22Rv1 (cell line): ENCODE data around the gene LRRC8E.
"Not testable (repeated sequence)": the region's sequence is repeated elsewhere in the genome, so short reads cannot be mapped to it uniquely, and the experiment has no call there.

Experiments
- H3K27ac ChIP-seq: fragments of 450-650 bp; 2 replicates; pipeline ENCODE4 v1.5.1; 2017
- ZFX ChIP-seq: fragments of 450-650 bp; IDR thresholded peaks from 2 replicates; pipeline ENCODE4 v1.6.1; 2017; ENCODE audit warnings: antibody characterized with exemption, borderline replicate concordance
- TF ChIP-seq, protein P1 (sequence below): fragments of 450-650 bp; IDR thresholded peaks from 2 replicates; pipeline ENCODE4 v1.5.1; 2017; ENCODE audit warnings: mild to moderate bottlenecking

The LRRC8E gene

DNA sequence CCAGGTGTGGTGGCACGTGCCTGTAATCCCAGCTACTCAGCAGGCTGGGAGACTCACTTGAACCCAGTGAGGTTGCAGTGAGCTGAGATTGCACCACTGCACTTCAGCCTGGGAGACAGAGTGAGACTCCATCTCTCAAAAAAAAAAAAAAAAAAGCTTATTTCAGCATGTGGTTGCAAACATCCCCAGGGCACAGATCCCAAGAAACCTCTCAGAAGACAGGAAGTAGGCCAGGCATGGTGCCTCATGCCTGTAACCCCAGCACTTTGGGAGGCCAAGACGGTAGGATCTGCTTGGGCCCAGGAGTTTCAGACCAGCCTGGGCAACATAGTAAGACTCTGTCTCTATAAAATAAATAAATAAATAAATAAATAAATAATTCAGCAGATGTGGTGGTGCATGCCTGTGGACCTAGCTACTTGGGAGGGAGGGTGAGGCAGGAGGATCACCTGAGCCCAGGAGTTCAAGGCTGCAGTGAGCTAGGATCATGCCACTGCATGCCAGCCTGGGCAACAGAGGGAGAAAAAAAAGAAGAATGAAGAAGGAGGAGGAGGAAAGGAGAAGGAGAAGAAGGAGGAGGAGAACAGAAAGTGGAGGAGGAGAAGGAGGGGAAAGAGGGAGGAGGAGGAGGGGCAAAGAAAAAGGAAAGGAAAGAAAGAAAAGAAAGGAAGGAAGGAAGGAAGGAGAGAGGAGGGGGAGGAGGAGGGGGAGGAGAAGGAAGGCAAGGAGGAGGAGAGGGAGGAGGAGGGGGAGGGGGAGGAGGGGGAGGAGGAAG is 4.3 kb upstream of the LRRC8E start:
- TF ChIP-seq ZFX, result no peak
- TF ChIP-seq, protein P1, sequence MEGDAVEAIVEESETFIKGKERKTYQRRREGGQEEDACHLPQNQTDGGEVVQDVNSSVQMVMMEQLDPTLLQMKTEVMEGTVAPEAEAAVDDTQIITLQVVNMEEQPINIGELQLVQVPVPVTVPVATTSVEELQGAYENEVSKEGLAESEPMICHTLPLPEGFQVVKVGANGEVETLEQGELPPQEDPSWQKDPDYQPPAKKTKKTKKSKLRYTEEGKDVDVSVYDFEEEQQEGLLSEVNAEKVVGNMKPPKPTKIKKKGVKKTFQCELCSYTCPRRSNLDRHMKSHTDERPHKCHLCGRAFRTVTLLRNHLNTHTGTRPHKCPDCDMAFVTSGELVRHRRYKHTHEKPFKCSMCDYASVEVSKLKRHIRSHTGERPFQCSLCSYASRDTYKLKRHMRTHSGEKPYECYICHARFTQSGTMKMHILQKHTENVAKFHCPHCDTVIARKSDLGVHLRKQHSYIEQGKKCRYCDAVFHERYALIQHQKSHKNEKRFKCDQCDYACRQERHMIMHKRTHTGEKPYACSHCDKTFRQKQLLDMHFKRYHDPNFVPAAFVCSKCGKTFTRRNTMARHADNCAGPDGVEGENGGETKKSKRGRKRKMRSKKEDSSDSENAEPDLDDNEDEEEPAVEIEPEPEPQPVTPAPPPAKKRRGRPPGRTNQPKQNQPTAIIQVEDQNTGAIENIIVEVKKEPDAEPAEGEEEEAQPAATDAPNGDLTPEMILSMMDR, result no peak
- H3K27ac ChIP-seq, result no peak overlapping the region

DNA sequence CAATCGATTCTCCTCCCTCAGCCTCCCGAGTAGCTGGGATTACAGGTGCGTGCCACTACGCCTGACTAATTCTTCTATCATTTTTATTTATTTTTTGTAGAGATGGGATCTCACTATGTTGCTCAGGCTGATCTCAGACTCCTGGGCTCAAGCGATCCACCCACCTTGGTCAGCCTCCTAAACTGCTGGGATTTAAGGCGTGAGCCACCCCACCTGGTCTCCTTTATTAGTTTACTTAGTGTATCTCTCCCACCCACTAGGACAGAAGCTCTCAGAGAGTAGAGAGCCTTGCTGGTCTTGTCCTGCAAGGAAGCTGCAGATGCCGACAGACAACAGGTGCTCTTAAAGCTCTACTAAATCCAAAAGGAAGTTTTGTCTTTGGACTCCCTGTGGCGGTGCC is 2.5 kb upstream of the LRRC8E start:
- TF ChIP-seq, protein P1, result no peak
- no peak for TF ChIP-seq ZFX
- H3K27ac ChIP-seq, result no peak overlapping the region

- TF ChIP-seq ZFX, result no peak
- no peak overlapping the region for H3K27ac ChIP-seq
Measured at GRCh38 chr19:7887408-7888144, 734 bp upstream of the LRRC8E start.

DNA sequence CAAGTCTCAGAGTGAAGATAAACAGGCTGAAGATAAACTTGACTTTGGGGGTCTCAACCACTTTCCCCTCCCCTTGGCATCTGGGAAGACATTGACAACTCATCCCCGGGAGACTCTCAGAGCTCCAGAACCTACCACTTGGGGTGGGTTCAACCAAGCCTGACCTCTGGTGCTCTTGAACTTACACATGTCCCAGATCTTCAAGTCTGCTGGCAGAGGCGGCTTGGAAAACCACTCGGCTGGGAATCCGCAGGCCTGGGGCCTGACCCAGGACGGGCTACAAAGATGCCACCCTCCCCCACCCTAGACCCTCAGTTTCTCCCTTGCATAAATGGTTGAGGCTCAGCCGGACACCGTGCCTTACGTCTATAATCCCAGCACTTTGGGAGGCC is 512 bp downstream of the LRRC8E start:
- H3K27ac ChIP-seq, result peak overlapping the region; percentile 36; the same call in 1 of the 2 replicates
- TF ChIP-seq, protein P1, result no peak
- no peak for TF ChIP-seq ZFX

DNA sequence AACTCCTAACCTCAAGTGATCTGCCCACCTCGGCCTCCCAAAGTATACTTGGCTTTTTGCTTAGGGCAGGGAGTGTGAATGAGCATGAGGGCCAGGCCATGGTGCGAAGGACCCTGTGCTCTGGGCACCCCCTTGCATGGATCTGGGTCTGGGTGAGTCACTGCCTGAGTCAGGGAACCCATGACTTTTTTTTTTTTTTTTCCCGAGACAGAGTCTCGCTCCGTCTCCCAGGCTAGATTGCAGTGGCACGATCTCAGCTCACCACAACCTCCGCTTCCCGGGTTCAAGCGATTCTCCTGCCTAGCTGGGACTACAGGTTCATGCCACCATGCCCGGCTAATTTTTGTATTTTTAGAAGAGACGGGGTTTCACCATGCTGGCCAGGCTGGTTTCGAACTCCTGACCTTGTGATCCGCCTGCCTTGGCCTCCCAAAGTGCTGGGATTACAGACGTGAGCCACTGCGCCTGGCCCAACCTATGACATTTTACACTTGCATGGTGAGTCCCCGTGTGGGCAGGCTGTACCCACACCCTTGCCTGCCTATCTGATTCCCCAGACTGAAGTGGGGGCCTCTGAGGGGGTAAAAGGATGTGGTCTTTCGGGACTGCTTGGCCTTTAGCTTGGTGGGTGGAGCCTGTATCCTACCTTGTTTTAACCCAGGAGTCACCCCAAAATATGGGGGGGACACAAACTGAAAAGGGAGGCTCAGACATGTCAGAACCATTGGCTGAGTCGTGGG is 5.2 kb downstream of the LRRC8E start:
- H3K27ac ChIP-seq, result not testable (repeated sequence)

GRCh38 chr19:7894612-7895309 is 6.5 kb downstream of the LRRC8E start:
- 0 out of 2 replicates have a peak overlapping the region, but pooled peaks have one; percentile 8 for H3K27ac ChIP-seq
- TF ChIP-seq, protein P1, result no peak
- no peak for TF ChIP-seq ZFX

GRCh38 chr19:7895565-7895964 is 7.3 kb downstream of the LRRC8E start:
- H3K27ac ChIP-seq, result no peak overlapping the region
- TF ChIP-seq ZFX, result no peak
- TF ChIP-seq, protein P1, result no peak
